Omental fat pad (tissue), 4 donors: ENCODE data around the gene PRLR. TPM values are rescaled to one million over a fixed set of nuclear protein-coding genes. Genes with fewer than 3 reads are reported as not detected.
A peak's percentile ranks its signal among the peaks of the same experiment; 100 is the strongest.

Source experiments
- ATAC-seq: fragments of 150-250 bp; one replicate; pipeline ENCODE4 v1.9.1; 2016; ENCODE audit warnings: mild to moderate bottlenecking, moderate library complexity; ENCODE audit not compliant: low FRiP score
- DNase-seq: peaks from one replicate; pipeline ENCODE4 v3.0.0-alpha.2; 2019; ENCODE audit warnings: low spot score
- total RNA-seq, 4 donors: library from RNA; depleted of rRNA; stranded (reverse); fragments of >200 nt; gene quantifications; one replicate each; pipeline ENCODE4 v1.1.0, GENCODE V29; 2016
- TF ChIP-seq, protein P1 (sequence below), 3 donors: fragments of 450-650 bp; IDR thresholded peaks; one replicate each; pipeline ENCODE4 v1.5.1; 2016 to 2017; ENCODE audit warnings: antibody characterized with exemption in 3 of 3, mild to moderate bottlenecking in 3 of 3, moderate library complexity in 2 of 3

Gene PRLR
- total RNA-seq, 4 donors from 2014 or later = 0.38 to 2.4 (median 0.90) TPM

DNA sequence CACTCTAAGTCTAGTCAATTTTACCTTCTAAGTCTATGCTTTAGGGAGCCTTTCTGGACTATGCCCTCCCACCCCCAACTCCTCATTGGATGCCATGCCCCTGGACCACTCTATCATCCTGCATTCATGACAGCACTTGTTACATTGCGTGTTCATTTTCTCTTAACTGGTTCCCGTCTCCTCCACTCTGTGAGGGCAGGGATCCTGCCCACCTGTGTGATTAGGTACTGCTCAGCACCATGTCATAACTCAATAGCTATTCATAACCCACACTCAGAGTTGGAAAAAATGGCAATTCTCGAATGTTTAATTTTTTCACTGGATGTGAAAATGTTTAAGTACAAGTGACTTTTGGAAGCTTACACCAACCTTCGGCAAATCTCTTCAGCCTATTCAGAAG, 88.5 kb downstream of the PRLR start:
- ATAC-seq (no peak), DNase-seq (no peak)
- TF ChIP-seq, protein P1, sequence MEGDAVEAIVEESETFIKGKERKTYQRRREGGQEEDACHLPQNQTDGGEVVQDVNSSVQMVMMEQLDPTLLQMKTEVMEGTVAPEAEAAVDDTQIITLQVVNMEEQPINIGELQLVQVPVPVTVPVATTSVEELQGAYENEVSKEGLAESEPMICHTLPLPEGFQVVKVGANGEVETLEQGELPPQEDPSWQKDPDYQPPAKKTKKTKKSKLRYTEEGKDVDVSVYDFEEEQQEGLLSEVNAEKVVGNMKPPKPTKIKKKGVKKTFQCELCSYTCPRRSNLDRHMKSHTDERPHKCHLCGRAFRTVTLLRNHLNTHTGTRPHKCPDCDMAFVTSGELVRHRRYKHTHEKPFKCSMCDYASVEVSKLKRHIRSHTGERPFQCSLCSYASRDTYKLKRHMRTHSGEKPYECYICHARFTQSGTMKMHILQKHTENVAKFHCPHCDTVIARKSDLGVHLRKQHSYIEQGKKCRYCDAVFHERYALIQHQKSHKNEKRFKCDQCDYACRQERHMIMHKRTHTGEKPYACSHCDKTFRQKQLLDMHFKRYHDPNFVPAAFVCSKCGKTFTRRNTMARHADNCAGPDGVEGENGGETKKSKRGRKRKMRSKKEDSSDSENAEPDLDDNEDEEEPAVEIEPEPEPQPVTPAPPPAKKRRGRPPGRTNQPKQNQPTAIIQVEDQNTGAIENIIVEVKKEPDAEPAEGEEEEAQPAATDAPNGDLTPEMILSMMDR (IDR thresholded peaks at IDR 0.05) = no peak

DNA sequence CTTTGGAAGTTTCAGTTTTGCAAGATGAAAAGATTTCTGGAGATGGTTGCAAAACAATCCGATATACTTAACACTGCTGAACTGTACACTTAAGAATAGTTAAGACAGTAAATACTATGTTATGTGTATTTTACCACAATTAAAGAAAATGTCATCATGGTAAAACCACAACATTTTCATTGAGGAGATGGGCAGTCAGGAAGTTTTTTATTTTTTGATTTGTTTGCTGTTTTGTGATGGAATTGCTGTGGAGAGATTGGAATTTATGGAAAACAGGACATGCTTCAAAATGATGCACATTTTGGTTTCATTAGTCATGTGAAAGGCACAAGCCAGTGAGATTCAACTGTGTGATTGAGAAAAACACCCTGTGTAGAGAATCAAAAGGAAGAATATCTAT, 92.1 kb downstream of the PRLR start:
- ATAC-seq (no peak), DNase-seq (no peak)
- TF ChIP-seq, protein P1 (IDR thresholded peaks at IDR 0.05) = no peak

DNA sequence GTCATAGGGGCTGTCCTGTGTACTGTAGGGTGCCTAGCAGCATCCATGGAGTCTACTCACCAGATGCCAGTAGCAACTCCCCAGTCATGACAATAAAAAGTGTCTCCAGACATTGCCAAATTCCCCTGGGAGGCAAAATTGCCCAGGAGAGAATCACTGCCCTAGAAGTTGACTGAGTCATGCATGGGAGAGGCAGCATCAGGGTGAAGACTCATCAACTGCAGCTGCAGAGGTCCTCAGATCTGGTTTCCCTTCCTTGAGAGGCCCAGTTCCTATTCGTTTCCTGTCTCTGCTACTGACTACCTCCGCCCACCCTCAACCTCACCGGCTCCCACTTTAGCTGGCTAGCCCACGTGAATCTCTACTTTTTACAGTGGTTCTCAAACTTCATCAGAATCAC, 93.9 kb downstream of the PRLR start:
- peak; percentile 48 for ATAC-seq
- TF ChIP-seq, protein P1 (IDR thresholded peaks at IDR 0.05) = no peak

DNA sequence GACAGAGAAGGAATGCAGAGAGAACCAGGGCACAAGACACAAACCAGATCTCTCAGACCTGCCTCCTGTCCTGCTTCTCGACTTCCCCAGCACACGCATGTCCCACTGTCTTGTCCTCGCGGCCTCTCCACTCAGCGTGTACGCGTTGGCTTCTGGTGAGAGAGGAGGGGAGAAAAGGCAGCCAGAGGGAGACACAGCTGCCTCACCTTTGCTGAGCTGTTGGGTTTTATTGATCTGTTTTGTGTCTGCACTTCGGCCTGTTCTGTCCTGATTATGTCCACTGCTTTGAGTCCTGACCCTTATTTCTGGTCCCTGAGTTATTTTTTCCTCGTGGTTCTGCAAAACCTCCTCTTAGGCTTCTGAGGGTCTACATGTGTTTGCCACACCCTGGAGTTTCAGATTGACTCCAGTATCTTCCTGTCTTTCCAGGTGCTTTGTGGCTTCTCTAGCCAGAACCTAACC, 95.0 kb downstream of the PRLR start:
- no peak for ATAC-seq

More for the DNA sequence above, 93.9 kb downstream of the PRLR start:
- no peak for DNase-seq

GRCh38 chr5:35134278-35135030, 95.8 kb downstream of the PRLR start:
- TF ChIP-seq, protein P1 (IDR thresholded peaks at IDR 0.05) = no peak
- ATAC-seq (no peak), DNase-seq (no peak)

More for the DNA sequence above, 95.0 kb downstream of the PRLR start:
- TF ChIP-seq, protein P1 (IDR thresholded peaks at IDR 0.05) = no peak
- DNase-seq = no peak

GRCh38 chr5:35133186-35133585, 97.1 kb downstream of the PRLR start:
- DNase-seq = no peak
- ATAC-seq = no peak
- TF ChIP-seq, protein P1 (IDR thresholded peaks at IDR 0.05) = no peak

- TF ChIP-seq, protein P1 (IDR thresholded peaks at IDR 0.05) = no peak
- ATAC-seq (no peak), DNase-seq (no peak)
Observed at GRCh38 chr5:35131723-35132122, 98.6 kb downstream of the PRLR start.
